ENCODE results near the gene SRGAP1.

SRGAP1 gene

DNA sequence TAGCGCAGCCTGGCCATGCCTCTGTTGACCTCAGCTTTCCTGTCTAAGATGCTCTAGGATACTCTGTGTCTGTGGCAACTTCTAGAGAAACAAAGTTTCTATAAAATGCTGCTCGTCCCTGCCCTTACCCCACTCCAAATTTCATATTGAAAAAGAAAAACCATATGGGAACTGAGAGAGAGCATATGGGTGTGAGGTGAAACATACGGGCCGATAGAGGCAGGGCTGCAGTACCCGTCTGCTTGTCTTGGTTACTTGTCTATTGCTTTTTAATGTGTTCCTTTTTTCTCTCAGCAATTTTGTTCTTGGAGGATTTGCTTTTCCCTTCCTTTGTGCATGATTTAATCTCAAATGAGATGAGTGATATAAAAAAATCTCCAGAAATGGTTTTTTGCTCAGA lies 113.0 kb downstream of the SRGAP1 start:
- no peak overlapping the region for H3K4me3 ChIP-seq (ENCODE audit: low read length)

DNA sequence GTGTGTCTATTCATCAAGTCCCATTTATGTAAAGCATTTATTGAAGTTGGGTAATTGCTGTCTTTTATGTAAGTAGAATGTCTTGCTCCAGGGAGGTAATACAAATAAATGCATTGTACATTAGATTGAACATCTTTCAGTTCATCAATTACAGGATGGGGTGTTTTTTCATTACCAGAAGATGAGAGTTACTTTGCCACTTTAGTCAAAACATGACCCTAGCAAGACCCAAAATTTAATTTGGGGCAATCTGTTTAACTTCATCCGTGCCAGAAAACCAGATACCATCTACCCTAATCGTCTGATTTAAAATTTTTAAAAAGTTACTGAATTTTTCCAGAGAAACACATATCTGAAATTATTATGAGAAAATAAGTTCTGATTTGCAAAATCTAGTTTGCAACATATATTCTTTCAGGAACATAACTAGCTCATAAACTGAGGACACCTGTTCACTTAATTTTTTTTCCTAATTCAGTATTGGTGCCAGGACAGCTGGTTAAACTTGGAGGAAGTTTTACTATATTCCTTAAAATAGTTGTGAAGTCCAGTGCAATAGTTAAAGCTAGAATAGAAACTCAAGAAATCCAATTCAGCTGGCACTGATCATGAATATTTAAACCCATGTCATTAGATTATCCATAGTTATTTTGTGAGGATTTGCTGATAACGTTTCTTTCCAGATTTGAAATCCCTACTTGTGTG lies 114.5 kb downstream of the SRGAP1 start:
- no peak for TF ChIP-seq ZNF274 (IDR thresholded peaks at IDR 0.05; ENCODE audit: low read depth, low read length)
- H3K4me3 ChIP-seq (ENCODE audit: low read length) = no peak overlapping the region

More for the DNA sequence above, 113.0 kb downstream of the SRGAP1 start:
- no peak for TF ChIP-seq ZNF274 (IDR thresholded peaks at IDR 0.05; ENCODE audit: low read depth, low read length)

DNA sequence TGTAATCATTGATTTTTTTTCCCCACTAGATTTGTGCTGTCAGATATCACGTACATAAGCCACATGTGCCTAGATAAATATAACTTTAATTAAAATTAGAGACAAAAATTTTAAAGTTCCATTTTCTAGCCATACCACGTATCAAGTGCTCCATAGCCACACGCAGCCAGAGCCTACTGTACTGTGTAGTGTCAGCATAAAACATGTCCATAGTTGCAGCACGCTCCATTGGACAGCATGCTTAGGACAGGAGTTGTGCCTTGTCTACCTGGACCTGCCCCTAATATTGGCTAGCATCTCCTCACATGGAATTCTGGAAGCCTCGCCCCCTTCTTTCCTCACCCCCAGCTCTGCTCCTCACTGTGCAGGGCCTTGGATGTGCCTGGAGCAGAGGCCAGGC lies 116.5 kb downstream of the SRGAP1 start:
- TF ChIP-seq ZNF274 (IDR thresholded peaks at IDR 0.05; ENCODE audit: low read depth, low read length) = no peak
- H3K4me3 ChIP-seq (ENCODE audit: low read length) = no peak overlapping the region

DNA sequence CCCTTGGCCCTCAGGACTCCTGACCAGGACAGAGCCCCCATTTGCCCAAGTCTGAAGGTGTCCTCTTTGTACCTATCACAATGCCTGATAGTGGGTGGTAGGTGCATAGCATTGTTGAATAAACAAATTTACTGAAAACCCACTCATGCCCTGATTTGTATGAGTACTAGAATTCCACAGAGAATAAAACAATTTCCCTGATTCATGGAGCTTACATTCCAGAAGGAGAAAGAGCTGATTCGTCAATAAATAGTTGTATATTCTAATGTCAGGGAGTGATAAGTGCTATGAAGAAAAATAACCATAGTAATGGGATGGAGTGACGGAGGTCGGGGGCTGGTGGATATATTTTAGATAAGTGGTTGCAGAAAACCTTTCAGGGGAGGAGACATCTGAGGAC lies 117.0 kb downstream of the SRGAP1 start:
- TF ChIP-seq ZNF274 (IDR thresholded peaks at IDR 0.05; ENCODE audit: low read depth, low read length) = no peak

DNA sequence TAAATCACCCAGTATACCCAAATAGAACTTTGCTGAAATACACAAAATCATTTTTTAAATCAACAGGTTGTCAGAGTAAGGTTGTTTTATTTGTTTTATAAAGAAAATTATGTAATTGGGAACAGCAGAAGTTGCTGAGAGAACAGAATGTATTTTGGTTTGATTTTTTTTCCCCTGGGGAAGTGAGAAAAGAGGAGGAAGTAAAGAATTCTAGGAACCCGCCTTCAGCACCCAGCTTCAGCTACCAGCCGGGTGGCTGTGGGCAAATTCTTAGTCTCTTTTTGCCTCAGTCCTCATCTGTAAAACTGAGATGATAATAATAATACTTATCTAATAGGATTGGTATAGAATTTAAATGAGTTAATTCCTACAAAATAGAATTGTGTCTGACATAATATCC lies 119.4 kb downstream of the SRGAP1 start:
- H3K4me3 ChIP-seq (ENCODE audit: low read length) = no peak overlapping the region
- no peak for TF ChIP-seq ZNF274 (IDR thresholded peaks at IDR 0.05; ENCODE audit: low read depth, low read length)

More for the DNA sequence above, 117.0 kb downstream of the SRGAP1 start:
- H3K4me3 ChIP-seq (ENCODE audit: low read length) = no peak overlapping the region

DNA sequence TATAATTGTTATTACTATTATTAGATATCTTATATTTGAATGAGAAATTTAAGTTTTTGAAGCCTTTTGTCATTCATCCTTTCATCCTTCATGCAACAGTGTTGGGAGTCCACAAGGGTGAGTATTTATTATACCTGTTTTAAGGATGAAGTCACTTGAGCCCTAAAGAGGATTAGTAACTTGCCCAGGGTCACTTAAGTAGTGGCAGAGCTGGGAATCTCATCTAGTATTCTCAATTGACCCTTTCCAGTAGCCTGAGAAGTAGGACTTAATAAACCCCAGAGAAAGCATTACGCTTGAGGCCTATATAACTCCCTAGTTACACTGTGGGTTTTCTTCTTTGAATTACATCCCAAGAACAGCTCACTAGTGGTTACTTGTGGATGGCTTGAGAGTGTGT lies 119.8 kb downstream of the SRGAP1 start:
- no peak for TF ChIP-seq ZNF274 (IDR thresholded peaks at IDR 0.05; ENCODE audit: low read depth, low read length)
- H3K4me3 ChIP-seq (ENCODE audit: low read length) = no peak overlapping the region

DNA sequence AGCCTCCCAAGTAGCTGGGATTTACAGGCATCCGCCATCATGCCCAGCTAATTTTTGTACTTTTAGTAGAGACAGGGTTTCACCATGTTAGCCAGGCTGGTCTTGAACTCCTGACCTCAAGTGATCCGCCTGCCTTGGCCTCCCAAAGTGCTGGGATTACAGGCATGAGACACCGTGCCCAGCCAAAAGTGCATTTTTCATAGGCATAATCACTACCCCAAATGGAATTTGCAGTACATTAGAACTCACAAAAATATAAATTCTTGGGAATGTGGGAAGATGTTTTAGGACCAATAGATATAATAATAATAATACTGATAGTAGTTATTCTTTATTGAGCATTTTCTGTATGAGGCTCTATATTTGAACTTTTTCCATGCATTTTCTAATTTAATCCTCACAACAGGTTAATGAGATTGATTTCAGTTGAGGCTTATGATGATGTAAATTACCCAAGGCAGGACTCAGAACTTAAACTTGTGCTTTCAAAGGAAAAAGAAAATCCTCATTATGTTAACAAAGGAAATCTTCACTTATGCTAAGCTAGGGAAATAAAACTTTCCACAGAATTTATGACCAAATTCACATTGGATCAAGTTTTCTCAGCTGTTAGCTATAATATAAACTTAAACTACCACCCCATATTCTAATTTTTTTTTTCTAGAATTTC lies 121.6 kb downstream of the SRGAP1 start:
- no peak overlapping the region for H3K4me3 ChIP-seq (ENCODE audit: low read length)
- no peak for TF ChIP-seq ZNF274 (IDR thresholded peaks at IDR 0.05; ENCODE audit: low read depth, low read length)

DNA sequence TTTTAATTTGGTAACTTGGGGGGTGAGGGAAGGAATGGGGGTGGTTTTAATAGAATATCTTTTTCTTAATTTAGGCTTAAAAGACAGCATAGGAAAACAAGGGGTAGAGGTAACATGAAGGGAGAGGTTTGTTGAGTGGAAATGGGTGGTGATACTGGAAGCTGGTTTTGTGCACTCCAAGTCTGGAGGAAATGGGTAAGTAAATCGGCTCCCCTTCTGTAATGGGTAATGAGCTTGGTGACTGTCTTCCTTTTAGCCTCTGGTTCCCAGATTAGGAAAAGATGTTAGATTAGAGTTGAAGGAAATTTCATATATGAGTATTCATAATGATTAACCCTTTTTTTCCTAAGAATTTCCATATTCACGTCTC lies 122.1 kb downstream of the SRGAP1 start:
- no peak overlapping the region for H3K4me3 ChIP-seq (ENCODE audit: low read length)
- no peak for TF ChIP-seq ZNF274 (IDR thresholded peaks at IDR 0.05; ENCODE audit: low read depth, low read length)

DNA sequence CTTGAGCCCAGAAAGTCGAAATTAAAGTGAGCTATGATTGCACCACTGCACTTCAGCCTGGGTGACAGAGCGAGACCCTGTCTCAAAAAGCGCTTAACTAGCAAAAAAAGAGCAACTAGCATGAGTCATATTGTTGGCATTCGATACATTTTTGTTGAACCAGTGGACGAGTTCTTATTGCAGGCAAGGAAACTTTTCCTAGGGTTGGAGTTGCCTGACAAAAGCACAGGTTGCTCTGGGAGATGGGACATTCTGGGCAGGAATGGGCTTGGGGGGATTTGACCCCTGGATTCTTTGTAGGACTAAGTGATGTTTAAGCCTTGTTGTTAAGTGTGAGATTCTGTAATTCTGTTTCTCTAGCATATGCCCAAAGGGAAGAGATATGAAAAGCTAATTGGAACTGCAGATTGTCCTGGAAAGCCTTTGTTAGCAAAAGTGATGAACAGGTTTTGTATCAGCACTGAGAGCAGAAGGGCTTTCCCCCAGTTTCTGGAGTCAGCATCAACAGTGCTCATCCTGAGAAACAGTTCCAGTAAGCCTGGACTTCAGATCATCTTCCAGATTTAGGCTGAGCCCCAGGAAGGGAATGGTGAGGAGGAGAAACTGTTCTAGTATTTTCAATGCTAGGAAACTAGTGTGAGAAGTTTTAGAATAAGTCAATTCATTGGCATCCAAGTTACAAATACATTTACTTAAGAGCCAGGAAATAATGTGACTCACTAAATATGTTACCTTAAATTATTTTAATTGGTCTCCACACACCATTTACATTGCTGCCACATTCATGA lies 123.1 kb downstream of the SRGAP1 start:
- no peak overlapping the region for H3K4me3 ChIP-seq (ENCODE audit: low read length)
- TF ChIP-seq ZNF274 (IDR thresholded peaks at IDR 0.05; ENCODE audit: low read depth, low read length) = no peak

DNA sequence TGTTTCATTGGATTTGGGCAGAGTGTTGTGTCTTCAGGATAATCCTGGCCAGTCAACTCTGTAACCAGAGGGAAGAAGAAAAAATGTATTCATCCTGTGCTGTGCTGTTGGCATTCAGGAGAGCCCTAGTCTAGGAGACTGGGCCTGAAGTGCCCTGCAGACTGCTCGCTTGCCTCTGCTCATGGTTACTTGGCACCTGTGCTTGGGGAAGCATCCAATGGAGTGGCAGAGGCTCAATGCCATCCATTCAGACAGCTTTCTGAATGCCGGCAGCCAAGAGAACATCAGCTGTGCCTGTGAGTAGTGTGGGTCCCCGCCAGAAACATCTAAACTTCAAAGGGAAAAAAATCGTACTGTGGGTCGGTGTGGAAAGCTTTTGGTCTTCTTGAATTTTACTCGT lies 124.2 kb downstream of the SRGAP1 start:
- no peak overlapping the region for H3K4me3 ChIP-seq (ENCODE audit: low read length)
- no peak for TF ChIP-seq ZNF274 (IDR thresholded peaks at IDR 0.05; ENCODE audit: low read depth, low read length)

DNA sequence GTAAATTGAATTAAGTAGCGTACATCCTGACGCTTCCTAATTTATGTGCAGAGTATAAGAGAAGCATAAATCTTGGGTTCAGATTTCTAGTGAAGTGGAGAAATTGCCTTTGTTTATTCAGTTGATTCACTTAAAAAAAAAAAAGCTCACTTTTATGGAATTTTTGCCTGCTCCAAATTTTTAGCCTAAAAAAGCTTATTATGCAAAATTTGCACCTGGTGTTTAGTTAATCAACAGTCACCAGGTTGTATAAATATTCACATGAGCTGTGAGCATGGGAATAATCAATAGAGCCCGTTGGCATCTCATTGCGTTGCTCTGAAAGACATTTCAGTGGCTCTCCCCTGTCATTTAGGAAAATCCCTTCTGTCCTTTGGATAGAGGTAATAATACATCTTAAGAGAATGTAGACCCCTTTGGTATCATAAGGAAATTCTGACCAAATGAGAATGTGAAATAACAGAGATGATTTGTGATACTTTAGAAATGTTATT lies 132.4 kb downstream of the SRGAP1 start:
- TF ChIP-seq ZNF274 (IDR thresholded peaks at IDR 0.05; ENCODE audit: low read depth, low read length) = no peak
- H3K4me3 ChIP-seq (ENCODE audit: low read length) = no peak overlapping the region

DNA sequence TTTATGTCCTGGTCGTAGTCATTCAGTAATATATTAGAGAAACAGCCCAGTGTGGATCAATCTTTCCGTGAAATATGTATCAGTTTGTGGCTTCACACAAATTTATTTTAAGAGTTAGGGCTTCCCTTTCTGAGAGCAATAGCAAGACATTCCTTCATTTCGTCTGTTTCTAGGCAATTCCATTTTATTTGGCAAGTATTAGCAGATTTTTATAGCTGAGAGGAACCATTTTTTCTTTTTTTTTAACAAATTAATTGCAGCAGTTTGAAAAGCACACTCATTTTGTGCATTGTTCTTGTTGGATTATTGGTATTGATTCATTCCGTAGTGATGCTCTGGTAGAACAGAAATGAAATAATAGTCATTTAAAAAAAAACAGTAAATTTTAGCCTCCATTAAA lies 132.9 kb downstream of the SRGAP1 start:
- TF ChIP-seq ZNF274 (IDR thresholded peaks at IDR 0.05; ENCODE audit: low read depth, low read length) = no peak
- no peak overlapping the region for H3K4me3 ChIP-seq (ENCODE audit: low read length)

DNA sequence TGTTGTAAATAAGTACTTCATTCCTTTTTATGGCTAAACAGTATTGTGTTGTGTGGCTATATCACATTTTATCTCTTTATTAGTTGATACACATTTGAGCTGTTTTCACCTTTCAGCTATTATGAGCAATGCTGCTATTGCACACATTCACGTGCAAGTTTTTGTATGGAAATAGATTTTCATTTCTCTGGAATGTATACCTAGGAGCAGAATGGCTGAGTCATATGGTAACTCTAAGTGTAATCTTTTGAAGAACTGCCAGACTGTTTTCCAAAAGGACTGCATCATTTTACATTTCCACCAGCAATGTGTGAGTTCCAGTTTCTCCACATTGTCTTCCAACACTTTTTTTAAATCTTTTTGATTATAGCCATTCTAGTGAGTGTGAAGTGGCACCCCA lies 134.0 kb downstream of the SRGAP1 start:
- TF ChIP-seq ZNF274 (IDR thresholded peaks at IDR 0.05; ENCODE audit: low read depth, low read length) = no peak
- H3K4me3 ChIP-seq (ENCODE audit: low read length) = no peak overlapping the region

DNA sequence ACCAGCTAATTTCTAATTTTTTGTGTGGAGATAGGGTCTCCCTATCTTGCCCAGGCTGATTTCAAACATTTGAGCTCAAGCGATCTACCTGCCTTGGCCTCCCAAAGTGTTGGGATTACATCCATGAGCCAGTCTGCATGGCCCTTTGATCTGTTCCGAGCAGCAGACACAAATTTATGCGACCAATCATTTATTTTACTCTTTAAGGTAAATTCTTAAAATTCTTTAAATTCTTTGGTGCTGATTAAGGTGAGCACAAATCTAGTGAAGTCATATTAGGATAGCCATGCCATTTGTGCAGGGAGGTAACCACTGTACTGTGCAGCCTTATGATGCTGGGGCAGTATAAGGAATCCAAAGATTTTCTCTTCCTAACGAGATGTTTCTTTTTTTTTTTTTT lies 135.7 kb downstream of the SRGAP1 start:
- no peak for TF ChIP-seq ZNF274 (IDR thresholded peaks at IDR 0.05; ENCODE audit: low read depth, low read length)
- H3K4me3 ChIP-seq (ENCODE audit: low read length) = no peak overlapping the region

DNA sequence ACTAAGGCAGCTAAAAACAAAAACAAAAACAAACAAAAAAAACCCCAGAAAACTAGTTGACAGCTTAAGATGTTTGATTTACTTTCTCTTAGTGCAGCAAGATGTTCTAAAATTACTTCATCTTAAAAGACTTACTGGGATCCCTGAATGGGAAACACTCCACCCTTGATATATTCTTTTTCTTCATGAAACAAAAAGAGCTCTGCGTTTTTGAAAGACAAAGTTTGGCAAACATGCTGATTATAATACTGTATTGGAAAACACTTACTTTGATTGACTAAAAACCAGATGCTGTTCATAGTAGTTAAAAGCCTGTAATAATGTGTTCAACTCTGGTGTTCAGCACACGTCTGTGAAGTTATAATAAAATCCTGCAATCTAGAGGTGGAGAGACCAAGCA lies 136.8 kb downstream of the SRGAP1 start:
- no peak overlapping the region for H3K4me3 ChIP-seq (ENCODE audit: low read length)
- no peak for TF ChIP-seq ZNF274 (IDR thresholded peaks at IDR 0.05; ENCODE audit: low read depth, low read length)

Data from GM08714 (cell line).